Measurements from ENCODE around the gene ZNF280A.
"Not testable (repeated sequence)": the region's sequence is repeated elsewhere in the genome, so short reads cannot be mapped to it uniquely, and the experiment has no call there.

ZNF280A gene

GRCh38 chr22:22510833-22511232, 9.2 kb downstream of the ZNF280A start:
- DNase-seq, result not testable (repeated sequence)

DNA sequence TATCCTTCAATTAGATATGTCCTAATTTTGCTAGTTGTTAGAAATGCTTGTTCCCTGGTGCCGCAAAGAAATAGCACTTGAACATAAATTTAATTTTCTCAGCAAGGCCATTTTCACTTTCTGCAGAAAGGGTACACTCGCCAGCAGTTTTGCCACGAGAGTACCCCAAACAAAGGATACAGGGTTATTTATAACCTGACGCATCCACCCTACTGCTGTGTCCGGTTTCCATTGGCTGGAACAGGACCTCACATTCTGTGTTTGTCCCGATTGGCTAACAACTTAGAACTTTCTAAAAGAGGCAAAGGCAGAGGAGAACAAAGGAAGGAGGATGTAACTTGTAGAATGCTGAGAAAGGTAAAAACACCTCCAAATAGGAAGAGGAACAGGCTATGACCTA, 10.2 kb downstream of the ZNF280A start:
- not testable (repeated sequence) for DNase-seq

DNA sequence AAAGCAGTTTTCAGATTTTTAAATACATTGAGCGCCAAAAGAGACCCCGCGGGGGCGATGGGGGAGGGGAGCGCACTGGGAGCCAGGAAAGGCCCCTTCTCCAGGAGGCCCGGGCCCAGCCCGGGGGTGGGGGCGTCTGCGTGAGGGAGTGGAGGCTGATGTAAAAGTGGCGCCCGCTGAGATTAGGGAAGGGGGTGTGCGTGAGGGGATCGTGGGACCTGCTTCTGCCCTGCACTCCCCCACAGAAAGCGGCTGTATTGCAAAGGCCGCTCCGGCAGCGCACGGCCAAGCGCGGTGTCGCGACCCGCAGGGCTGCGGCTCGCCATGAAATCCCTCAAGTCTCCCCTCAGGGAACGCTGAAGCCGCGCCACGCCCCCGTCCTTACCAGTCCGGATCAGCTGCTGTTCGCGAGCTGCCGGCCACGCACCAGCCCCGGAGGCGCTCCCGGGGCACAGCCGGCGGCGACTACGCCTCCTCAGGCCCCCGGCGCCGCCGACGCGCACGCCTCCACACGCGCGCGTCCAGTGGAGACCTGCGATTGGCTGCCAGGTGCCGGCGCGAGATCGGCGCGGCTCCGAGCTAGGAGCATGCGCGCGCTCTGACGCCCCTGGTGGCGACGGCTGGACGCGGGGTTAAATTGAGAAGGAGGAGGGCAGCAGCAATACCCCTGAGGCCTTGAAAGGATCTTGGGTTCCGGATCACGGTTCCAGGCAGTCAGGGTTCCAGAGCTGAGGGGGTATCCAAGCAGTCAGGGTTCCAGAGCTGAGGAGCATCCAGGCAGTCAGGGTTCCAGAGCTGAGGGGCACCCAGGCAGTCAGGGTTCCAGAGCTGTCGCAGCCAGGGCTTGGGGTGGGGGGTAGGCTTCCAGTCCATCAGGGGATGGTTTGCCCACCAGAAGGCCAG, 11.5 kb downstream of the ZNF280A start, which contains the start of gene ZNF280B:
TSS of gene ZNF280B (minus strand) at position 469 of the 903 bp plus-strand sequence. CDS start 19,344 bp downstream, outside the sequence.
- peak; percentile 94 for DNase-seq

GRCh38 chr22:22507743-22508273, 12.3 kb downstream of the ZNF280A start:
- DNase-seq, result no peak

DNA sequence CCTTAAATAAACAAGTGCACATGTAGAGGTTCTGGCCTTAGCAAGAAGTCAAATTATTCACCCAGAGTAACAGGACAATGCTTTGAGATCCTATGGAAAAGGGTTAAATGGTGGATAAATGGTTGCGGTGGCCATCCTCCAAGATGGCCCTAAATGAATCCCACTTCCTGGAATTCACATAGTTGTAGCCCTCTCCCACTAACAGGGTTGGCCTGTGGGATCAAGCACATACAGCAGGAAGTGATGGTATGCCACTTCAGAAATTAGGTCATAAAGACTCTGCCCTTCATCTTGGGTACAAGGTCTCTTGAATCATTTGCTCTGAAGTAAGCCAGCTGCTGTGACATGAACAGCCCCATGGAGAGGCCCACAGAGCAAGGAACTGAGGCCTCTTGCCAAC, 13.3 kb downstream of the ZNF280A start:
- no peak for DNase-seq

DNA sequence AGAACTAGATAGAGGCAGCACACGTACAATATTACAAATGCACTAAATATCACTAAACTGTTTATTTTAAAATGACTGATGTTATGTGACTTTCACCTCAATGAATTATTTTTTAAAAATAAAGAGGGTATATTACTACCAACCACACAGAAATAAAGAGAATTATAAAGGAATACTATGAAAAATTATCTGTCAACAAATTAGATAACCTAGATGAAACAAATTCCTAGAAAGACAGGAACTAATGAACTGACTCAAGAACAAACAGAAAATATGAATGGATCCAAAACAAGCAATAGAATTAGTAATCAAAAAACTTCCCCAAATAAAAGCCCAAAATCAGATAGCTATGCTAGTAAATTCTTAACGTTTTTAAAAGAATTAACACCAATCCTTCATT, 21.8 kb downstream of the ZNF280A start:
- DNase-seq, result no peak

DNA sequence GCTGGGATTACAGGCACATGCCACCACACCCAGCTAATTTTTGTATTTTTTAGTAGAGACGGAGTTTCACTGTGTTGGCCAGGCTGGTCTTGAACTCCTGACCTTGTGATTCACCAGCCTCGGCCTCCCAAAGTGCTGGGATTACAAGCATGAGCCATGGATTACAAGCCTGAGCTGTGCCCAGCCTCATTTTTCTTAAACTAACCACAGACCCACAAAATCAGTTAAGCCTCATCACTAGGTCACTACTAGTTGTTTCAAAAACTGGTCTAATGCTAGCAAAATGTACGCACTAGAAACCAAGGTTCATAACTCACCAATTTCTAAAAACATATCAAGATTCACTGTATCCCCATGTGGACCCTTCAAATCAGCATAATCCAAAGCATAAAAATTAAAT, 28.5 kb downstream of the ZNF280A start:
- DNase-seq, result not testable (repeated sequence)

GRCh38 chr22:22488736-22489135, 31.3 kb downstream of the ZNF280A start:
- DNase-seq, result no peak

GRCh38 chr22:22487869-22488597, 32.0 kb downstream of the ZNF280A start:
- DNase-seq, result no peak

DNA sequence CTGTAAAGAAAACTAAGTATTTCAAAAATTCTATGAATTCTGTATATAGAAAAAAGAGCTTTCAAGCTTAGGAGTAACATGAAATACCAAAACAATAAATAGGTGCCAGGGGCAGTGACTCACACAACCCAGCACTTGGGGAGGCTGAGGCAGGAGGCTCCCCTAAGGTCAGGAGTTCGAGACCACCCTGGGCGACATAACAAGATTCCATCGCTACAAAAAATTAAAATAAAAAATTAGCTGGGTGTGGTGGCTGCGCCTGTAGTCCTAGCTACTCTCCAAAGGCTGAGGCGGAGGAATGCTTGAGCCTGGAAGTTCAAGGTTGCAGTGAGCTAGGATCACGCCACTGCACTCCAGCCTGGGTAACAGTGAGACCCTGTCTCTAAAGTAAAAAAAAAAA, 33.0 kb downstream of the ZNF280A start:
- DNase-seq, result no peak

DNA sequence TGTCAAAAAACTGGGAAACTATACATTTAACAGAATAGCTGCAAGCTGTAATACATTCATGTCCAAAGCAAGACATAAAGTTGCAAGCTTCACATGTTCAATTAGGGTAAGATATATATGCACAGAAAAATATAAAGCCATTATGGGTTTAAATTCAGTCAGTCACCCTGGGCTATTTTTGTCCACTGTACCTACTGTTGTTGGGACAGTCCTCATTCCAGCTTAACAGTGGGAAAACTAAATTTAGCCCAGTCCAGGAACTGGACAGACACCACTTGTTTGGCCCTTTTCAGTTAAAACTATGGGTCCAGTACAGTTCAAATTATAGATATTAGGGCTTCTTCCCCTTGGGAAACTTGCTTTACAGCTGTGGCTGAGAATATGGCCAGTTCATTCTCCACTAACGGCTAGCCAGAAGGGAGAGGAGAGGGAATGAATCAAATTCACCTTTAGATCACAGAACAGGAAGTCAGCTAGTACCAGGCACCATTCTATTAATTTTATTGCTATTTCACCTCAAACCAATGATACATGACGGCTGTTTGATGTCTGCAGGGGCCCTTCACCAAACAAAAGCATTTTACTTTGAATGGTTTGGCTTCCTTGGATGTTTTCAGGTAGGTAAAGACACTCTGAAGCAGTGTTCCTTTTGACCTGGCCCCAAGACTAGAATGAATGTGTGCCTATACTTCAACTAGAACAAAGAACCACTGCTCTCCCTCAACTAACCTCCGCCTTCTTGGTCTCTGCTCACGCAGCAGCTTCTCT, 33.8 kb downstream of the ZNF280A start:
- DNase-seq, result no peak

- no peak for DNase-seq
Observed at GRCh38 chr22:22485524-22485923, 34.5 kb downstream of the ZNF280A start.

DNA sequence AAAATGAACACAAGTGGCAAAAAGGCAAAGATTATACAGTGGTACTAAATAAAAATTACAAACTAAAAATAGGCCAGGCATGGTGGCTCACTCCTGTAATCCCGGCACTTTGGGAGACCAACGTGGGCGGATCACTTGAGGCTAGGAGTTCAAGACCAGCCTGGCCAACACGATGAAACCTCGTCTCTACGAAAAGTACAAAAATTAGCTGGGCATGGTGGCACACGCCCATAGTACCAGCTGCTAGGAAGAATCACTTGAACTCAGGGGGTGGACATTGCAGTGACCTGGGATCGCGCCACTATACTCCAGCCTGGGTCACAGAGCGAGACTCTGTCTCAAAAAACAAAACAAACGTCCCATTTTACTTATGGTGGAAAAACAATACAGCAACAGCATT, 36.0 kb downstream of the ZNF280A start:
- no peak for DNase-seq

DNA sequence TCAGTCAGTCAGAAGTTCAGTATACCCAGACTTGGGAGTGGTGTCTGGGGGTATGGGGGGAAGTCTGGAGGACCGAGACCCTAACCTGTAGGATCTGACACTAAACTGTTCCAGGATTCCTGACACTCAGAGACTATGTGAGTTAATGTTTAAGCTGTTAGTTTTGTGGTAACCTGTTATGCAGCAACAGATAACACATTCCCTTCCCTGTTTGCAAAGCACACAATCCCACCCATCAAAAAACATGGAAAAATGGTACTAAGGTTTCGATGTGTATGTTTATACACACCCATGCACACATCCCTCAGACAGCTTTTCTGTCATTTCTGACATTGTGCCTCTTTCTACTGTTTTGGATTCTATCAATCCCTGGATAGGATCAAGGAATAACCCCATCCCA, 39.1 kb downstream of the ZNF280A start:
- DNase-seq, result no peak

- DNase-seq, result no peak
Observed at GRCh38 chr22:22479999-22480532, 40.0 kb downstream of the ZNF280A start.

- DNase-seq, result no peak
Observed at GRCh38 chr22:22479116-22479515, 41.0 kb downstream of the ZNF280A start.

GRCh38 chr22:22478470-22478869, 41.6 kb downstream of the ZNF280A start:
- no peak for DNase-seq

GRCh38 chr22:22474733-22475132, 45.3 kb downstream of the ZNF280A start:
- DNase-seq, result no peak

- not testable (repeated sequence) for DNase-seq
Observed at GRCh38 chr22:22471104-22471503, 49.0 kb downstream of the ZNF280A start.

- DNase-seq, result no peak
Observed at GRCh38 chr22:22469527-22469926, 50.5 kb downstream of the ZNF280A start.

GRCh38 chr22:22468794-22469469, 51.1 kb downstream of the ZNF280A start:
- DNase-seq, result not testable (repeated sequence)

DNA sequence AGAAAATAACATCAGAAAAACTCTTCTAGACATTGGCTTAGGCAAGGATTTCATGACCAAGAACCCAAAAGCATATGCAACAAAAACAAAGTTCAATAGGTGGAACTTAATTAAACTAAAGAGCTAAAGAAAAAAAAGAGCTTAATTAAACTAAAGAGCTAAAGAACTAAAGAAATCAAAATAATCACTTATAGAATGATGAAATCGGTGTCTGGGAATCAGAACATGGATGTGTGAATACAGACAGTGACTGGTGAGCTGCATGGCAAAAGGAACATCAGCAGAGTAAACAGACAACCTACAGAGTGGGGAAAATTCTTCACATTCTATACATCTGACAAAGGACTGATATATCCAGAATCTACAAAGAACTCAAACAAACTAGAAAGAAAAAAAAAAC, 53.0 kb downstream of the ZNF280A start:
- DNase-seq, result no peak

Measured in eye (tissue), 1 donor.